ENCODE data around the gene EPHA3. TPM values are rescaled to one million over a fixed set of nuclear protein-coding genes. Genes with fewer than 3 reads are reported as not detected.

The EPHA3 gene
- polyA plus RNA-seq, 1 donor from 2014 or later = 33.0 TPM

- Histone ChIP-seq H3K4me3 (ENCODE audit: low read length) (no peak overlapping the region), H3K27me3 (ENCODE audit: insufficient read depth, low read depth, low read length) (no peaks in the 10 kb centered on the region), H3K9me3 (ENCODE audit: low read length) (no peaks in the 10 kb centered on the region), H3F3A (ENCODE audit: insufficient read depth, low read length, poor library complexity, severe bottlenecking) (no peaks in the 10 kb centered on the region), H3K27ac (ENCODE audit: low read length) (no peak overlapping the region), H3K4me2 (ENCODE audit: low read length) (no peak overlapping the region), H4K20me1 (ENCODE audit: insufficient read depth) (no peaks in the 10 kb centered on the region), H3K36me3 (ENCODE audit: insufficient read depth, low read length) (no peaks in the 10 kb centered on the region), H3K79me2 (replicated peaks; ENCODE audit: insufficient read depth, low read length) (no peaks in the 10 kb centered on the region), H3K9me2 (ENCODE audit: insufficient read depth, low read length) (no peaks in the 10 kb centered on the region), H3K9ac (ENCODE audit: low read length) (no peak overlapping the region), H2AFZ (ENCODE audit: low read depth, low read length) (no peak overlapping the region)
- TF ChIP-seq EZH2 (IDR thresholded peaks at IDR 0.05; ENCODE audit: borderline replicate concordance, insufficient read depth, low read length, poor library complexity, severe bottlenecking) (no peak), POLR2AphosphoS5 (IDR thresholded peaks at IDR 0.05) (no peak), MXI1 (conservative IDR thresholded peaks at IDR 0.05; ENCODE audit: poor library complexity, severe bottlenecking) (no peak), RAD21 (conservative IDR thresholded peaks at IDR 0.05) (no peak), SMC3 (conservative IDR thresholded peaks at IDR 0.05; ENCODE audit: poor library complexity) (no peak), EP300 (conservative IDR thresholded peaks at IDR 0.05; ENCODE audit: poor library complexity, severe bottlenecking) (no peak), TAF1 (IDR thresholded peaks at IDR 0.05; ENCODE audit: low read depth) (no peak)
- TF ChIP-seq, protein P1, sequence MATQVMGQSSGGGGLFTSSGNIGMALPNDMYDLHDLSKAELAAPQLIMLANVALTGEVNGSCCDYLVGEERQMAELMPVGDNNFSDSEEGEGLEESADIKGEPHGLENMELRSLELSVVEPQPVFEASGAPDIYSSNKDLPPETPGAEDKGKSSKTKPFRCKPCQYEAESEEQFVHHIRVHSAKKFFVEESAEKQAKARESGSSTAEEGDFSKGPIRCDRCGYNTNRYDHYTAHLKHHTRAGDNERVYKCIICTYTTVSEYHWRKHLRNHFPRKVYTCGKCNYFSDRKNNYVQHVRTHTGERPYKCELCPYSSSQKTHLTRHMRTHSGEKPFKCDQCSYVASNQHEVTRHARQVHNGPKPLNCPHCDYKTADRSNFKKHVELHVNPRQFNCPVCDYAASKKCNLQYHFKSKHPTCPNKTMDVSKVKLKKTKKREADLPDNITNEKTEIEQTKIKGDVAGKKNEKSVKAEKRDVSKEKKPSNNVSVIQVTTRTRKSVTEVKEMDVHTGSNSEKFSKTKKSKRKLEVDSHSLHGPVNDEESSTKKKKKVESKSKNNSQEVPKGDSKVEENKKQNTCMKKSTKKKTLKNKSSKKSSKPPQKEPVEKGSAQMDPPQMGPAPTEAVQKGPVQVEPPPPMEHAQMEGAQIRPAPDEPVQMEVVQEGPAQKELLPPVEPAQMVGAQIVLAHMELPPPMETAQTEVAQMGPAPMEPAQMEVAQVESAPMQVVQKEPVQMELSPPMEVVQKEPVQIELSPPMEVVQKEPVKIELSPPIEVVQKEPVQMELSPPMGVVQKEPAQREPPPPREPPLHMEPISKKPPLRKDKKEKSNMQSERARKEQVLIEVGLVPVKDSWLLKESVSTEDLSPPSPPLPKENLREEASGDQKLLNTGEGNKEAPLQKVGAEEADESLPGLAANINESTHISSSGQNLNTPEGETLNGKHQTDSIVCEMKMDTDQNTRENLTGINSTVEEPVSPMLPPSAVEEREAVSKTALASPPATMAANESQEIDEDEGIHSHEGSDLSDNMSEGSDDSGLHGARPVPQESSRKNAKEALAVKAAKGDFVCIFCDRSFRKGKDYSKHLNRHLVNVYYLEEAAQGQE (IDR thresholded peaks at IDR 0.05; ENCODE audit: borderline replicate concordance) = no peak
- TF ChIP-seq, protein P2, sequence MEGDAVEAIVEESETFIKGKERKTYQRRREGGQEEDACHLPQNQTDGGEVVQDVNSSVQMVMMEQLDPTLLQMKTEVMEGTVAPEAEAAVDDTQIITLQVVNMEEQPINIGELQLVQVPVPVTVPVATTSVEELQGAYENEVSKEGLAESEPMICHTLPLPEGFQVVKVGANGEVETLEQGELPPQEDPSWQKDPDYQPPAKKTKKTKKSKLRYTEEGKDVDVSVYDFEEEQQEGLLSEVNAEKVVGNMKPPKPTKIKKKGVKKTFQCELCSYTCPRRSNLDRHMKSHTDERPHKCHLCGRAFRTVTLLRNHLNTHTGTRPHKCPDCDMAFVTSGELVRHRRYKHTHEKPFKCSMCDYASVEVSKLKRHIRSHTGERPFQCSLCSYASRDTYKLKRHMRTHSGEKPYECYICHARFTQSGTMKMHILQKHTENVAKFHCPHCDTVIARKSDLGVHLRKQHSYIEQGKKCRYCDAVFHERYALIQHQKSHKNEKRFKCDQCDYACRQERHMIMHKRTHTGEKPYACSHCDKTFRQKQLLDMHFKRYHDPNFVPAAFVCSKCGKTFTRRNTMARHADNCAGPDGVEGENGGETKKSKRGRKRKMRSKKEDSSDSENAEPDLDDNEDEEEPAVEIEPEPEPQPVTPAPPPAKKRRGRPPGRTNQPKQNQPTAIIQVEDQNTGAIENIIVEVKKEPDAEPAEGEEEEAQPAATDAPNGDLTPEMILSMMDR (IDR thresholded peaks at IDR 0.05; ENCODE audit: poor library complexity, severe bottlenecking) = no peak
Measured at GRCh38 chr3:89504432-89504831, 397.0 kb downstream of the EPHA3 start.

DNA sequence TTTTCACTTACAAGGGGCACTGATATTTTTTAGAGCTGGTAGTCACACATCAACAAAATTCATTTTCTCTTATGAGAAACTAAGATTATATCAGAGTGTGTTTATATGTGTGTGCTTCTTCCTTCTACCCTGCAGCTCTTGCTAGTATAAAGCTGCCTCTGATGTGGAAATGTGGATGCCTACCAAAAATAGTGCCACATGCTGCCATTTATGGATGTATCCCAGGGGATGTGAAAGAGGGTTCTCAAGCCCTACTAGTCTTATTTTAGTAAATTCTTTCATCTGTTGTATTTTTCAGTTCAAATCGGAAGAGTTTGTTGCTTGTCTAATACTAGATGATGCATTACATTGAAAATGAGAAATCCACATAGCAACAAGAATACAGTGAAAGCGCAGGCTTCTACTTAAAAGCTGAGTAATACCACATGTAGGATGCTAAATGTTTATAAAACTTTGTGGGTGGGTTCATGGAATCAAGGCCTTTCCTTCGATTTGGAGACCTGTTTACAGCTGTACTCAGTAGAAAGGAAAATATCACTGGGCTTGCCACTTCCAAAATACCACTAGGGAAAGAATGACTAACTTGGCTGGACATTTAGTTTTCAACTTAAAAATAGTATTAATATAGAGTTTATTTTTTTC, 399.2 kb downstream of the EPHA3 start:
- H3K36me3 ChIP-seq (ENCODE audit: insufficient read depth, low read length) = no peaks in the 10 kb centered on the region
- H3K9ac ChIP-seq (ENCODE audit: low read length) = no peak overlapping the region
- no peaks in the 10 kb centered on the region for H3K9me2 ChIP-seq (ENCODE audit: insufficient read depth, low read length)
- no peak overlapping the region for H3K27ac ChIP-seq (ENCODE audit: low read length)
- no peak overlapping the region for H2AFZ ChIP-seq (ENCODE audit: low read depth, low read length)
- TF ChIP-seq EP300 (conservative IDR thresholded peaks at IDR 0.05; ENCODE audit: poor library complexity, severe bottlenecking) = no peak
- no peak for TF ChIP-seq POLR2AphosphoS5 (IDR thresholded peaks at IDR 0.05)
- TF ChIP-seq MXI1 (conservative IDR thresholded peaks at IDR 0.05; ENCODE audit: poor library complexity, severe bottlenecking) = no peak
- no peak overlapping the region for H3K4me3 ChIP-seq (ENCODE audit: low read length)
- H3K27me3 ChIP-seq (ENCODE audit: insufficient read depth, low read depth, low read length) = no peaks in the 10 kb centered on the region
- no peak overlapping the region for H3K4me2 ChIP-seq (ENCODE audit: low read length)
- no peaks in the 10 kb centered on the region for H3K9me3 ChIP-seq (ENCODE audit: low read length)
- no peaks in the 10 kb centered on the region for H3F3A ChIP-seq (ENCODE audit: insufficient read depth, low read length, poor library complexity, severe bottlenecking)
- H3K79me2 ChIP-seq (replicated peaks; ENCODE audit: insufficient read depth, low read length) = no peaks in the 10 kb centered on the region
- H4K20me1 ChIP-seq (ENCODE audit: insufficient read depth) = no peaks in the 10 kb centered on the region
